H1 (cell line): ENCODE results near the gene ENKD1.

Source experiments
- CREB1 ChIP-seq: IDR thresholded peaks from 2 replicates; pipeline ENCODE4 v1.6.1; 2012; ENCODE audit warnings: inconsistent platforms
- FOSL1 ChIP-seq: IDR thresholded peaks from 2 replicates; pipeline ENCODE4 v1.6.1; 2011; ENCODE audit warnings: mild to moderate bottlenecking, low read depth, low read length, moderate library complexity; ENCODE audit not compliant: insufficient read depth
- KDM1A ChIP-seq: fragments of 200-600, 300-600 bp; sonication (generic); IDR thresholded peaks from 2 replicates; pipeline ENCODE4 v1.7.1; 2016; ENCODE audit warnings: mild to moderate bottlenecking, low read length, borderline replicate concordance
- KDM5A ChIP-seq: fragments of 200-600 bp; IDR thresholded peaks from 2 replicates; pipeline ENCODE4 v1.7.1; 2012; ENCODE audit warnings: mild to moderate bottlenecking, low read length, inconsistent platforms, mixed read lengths
- POLR2A ChIP-seq, 2 experiments: IDR thresholded peaks; 1 replicate in 1 of 2; 2 replicates in 1 of 2; pipeline ENCODE4 v1.6.1; 2011; ENCODE audit warnings: low read depth in 2 of 2, low read length in 2 of 2, mild to moderate bottlenecking in 2 of 2; ENCODE audit errors: control extremely low read depth in 1 of 2
- POLR2AphosphoS5 ChIP-seq: IDR thresholded peaks from 2 replicates; pipeline ENCODE4 v1.6.1; 2011; ENCODE audit warnings: low read depth, low read length
- RAD21 ChIP-seq, 2 experiments: IDR thresholded peaks in 1 of 2; conservative IDR thresholded peaks in 1 of 2; 2 replicates each; pipeline ENCODE4 v1.6.1; 2011; ENCODE audit warnings: low read depth in 2 of 2, low read length in 2 of 2, improper control_type of control experiment in 1 of 2, inconsistent platforms in 1 of 2, mild to moderate bottlenecking in 1 of 2, moderate library complexity in 1 of 2
- RBBP5 ChIP-seq: IDR thresholded peaks from 2 replicates; pipeline ENCODE4 v1.7.1; 2012; ENCODE audit warnings: low read depth, mild to moderate bottlenecking, inconsistent platforms, low read length, moderate library complexity, borderline replicate concordance
- RFX5 ChIP-seq: IDR thresholded peaks from 2 replicates; pipeline ENCODE4 v1.6.1; 2011; ENCODE audit warnings: low read depth, low read length, improper control_type of control experiment, borderline replicate concordance
- RNF2 ChIP-seq: fragments of 200-900, 300-1000 bp; sonication (generic); IDR thresholded peaks from 2 replicates; pipeline ENCODE4 v1.7.1; 2016; ENCODE audit warnings: borderline replicate concordance, low read depth, mild to moderate bottlenecking, antibody characterized with exemption, low read length; ENCODE audit not compliant: poor library complexity, severe bottlenecking; ENCODE audit errors: missing control alignments
- SUZ12 ChIP-seq: fragments of 200-600 bp; sonication (generic); IDR thresholded peaks from 2 replicates; pipeline ENCODE4 v1.6.1; 2012; ENCODE audit warnings: mild to moderate bottlenecking, inconsistent platforms, low read length, moderate library complexity, mixed read lengths
- TF ChIP-seq, protein P1 (sequence below): IDR thresholded peaks from 2 replicates; pipeline ENCODE4 v1.6.1; 2011; ENCODE audit warnings: low read depth, mild to moderate bottlenecking, low read length; ENCODE audit not compliant: insufficient read depth
- TF ChIP-seq, protein P2 (sequence below): IDR thresholded peaks from 2 replicates; pipeline ENCODE4 v1.6.1; 2012; ENCODE audit warnings: inconsistent platforms
- TF ChIP-seq, protein P3 (sequence below), 3 experiments: IDR thresholded peaks; 1 replicate in 2 of 3; 2 replicates in 1 of 3; pipeline versions ENCODE4 v1.5.1 to v1.6.1; 2011; ENCODE audit warnings: low read length in 3 of 3, mild to moderate bottlenecking in 3 of 3, inconsistent platforms in 2 of 3, low read depth in 1 of 3, moderate library complexity in 1 of 3; ENCODE audit not compliant: insufficient read depth in 1 of 3; ENCODE audit errors: control extremely low read depth in 1 of 3

DNA sequence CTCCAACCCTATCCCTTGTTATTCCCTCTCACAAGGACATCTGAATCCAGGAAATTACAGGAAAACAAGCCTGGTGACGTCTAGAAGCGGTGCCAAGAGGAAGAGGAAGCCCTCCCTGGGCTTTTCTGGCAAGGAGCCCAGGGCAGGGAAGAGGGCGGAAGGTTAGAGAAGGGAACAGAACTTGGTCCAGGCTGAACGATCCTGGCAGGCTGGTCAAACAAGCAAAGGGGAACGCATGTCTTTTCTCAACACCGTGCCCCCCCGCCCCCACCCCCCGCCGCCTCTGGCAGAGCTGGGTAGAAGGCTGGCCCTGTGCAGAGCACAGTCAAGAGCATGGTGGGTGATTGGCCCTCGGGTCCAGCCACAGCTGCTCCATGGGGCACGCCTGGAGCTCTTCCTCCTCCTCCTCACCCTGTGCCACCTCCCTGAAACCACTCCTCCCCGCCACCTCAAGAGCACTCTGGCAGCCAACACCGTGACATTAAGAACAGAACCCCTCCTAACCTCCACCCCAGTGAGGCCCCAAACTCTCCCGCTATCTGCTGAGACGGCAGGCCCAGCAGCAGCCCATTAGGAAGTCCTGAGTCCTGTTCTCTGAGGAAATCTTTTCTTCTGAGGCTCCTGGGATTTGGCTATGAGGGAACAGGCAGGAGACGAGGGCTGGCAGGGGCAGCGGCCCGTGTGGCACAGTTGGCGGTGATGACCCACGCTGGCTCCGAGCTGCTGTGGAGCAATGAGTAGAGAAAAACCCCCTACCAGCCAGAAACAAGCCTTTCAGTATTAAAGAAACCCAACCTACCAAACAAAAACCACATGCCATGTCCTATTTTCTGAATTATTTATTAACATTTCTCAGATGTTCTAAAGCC, 7.4 kb upstream of the ENKD1 start:
- TF ChIP-seq KDM1A (no peak), RAD21 (IDR thresholded peaks at IDR 0.05 in 1 of 2, conservative IDR thresholded peaks at IDR 0.05 in 1 of 2; ENCODE audit: low read depth in 2 of 2, low read length in 2 of 2) (no peak), RBBP5 (no peak), FOSL1 (no peak), RNF2 (no peak), SUZ12 (no peak), RFX5 (no peak), CREB1 (no peak), POLR2A (IDR thresholded peaks at IDR 0.05; ENCODE audit: control extremely low read depth in 1 of 2, low read depth in 2 of 2, low read length in 2 of 2) (no peak), POLR2AphosphoS5 (no peak), KDM5A (no peak)
- TF ChIP-seq, protein P1, sequence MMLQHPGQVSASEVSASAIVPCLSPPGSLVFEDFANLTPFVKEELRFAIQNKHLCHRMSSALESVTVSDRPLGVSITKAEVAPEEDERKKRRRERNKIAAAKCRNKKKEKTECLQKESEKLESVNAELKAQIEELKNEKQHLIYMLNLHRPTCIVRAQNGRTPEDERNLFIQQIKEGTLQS, result no peak
- TF ChIP-seq, protein P2, sequence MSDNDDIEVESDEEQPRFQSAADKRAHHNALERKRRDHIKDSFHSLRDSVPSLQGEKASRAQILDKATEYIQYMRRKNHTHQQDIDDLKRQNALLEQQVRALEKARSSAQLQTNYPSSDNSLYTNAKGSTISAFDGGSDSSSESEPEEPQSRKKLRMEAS, result no peak
- TF ChIP-seq, protein P3, sequence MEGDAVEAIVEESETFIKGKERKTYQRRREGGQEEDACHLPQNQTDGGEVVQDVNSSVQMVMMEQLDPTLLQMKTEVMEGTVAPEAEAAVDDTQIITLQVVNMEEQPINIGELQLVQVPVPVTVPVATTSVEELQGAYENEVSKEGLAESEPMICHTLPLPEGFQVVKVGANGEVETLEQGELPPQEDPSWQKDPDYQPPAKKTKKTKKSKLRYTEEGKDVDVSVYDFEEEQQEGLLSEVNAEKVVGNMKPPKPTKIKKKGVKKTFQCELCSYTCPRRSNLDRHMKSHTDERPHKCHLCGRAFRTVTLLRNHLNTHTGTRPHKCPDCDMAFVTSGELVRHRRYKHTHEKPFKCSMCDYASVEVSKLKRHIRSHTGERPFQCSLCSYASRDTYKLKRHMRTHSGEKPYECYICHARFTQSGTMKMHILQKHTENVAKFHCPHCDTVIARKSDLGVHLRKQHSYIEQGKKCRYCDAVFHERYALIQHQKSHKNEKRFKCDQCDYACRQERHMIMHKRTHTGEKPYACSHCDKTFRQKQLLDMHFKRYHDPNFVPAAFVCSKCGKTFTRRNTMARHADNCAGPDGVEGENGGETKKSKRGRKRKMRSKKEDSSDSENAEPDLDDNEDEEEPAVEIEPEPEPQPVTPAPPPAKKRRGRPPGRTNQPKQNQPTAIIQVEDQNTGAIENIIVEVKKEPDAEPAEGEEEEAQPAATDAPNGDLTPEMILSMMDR (IDR thresholded peaks at IDR 0.05; ENCODE audit: control extremely low read depth in 1 of 3, insufficient read depth in 1 of 3, low read depth in 1 of 3, low read length in 3 of 3), result no peak
